Transverse colon (tissue), 4 donors: ENCODE results near the gene WNT7A. TPM values are rescaled to one million over a fixed set of nuclear protein-coding genes. Genes with fewer than 3 reads are reported as not detected.

Experiments used
- DNase-seq: peaks from one replicate; pipeline ENCODE4 v3.0.0-alpha.2; 2019
- H3K27ac ChIP-seq, 4 donors: fragments of 200-600 bp; sonication (generic); 2 replicates each; pipeline ENCODE4 v1.5.1; 2016 to 2018; ENCODE audit warnings: inconsistent platforms in 4 of 4
- H3K27me3 ChIP-seq: fragments of 200-600 bp; sonication (generic); 2 replicates; pipeline ENCODE4 v1.5.1; 2017; ENCODE audit warnings: inconsistent platforms
- H3K36me3 ChIP-seq, 4 donors: fragments of 200-600 bp; sonication (generic); 2 replicates each; pipeline ENCODE4 v1.5.1; 2017 to 2019; ENCODE audit warnings: inconsistent platforms in 4 of 4
- H3K4me1 ChIP-seq, 4 donors: fragments of 200-600 bp; sonication (generic); 2 replicates each; pipeline ENCODE4 v1.5.1; 2017 to 2020; ENCODE audit warnings: inconsistent platforms in 4 of 4
- H3K4me3 ChIP-seq, 4 donors: fragments of 200-600 bp; sonication (generic); 1 replicate in 1 of 4; 2 replicates in 3 of 4; pipeline versions ENCODE4 v1.5.1 to v1.6.1; 2017 to 2019; ENCODE audit warnings: inconsistent platforms in 4 of 4
- H3K9me3 ChIP-seq, 2 donors: fragments of 200-600 bp; sonication (generic); 2 replicates each; pipeline ENCODE4 v1.5.1; 2017 to 2019; ENCODE audit warnings: inconsistent platforms in 2 of 2
- EP300 ChIP-seq: sonication (generic); formaldehyde crosslinking; IDR thresholded peaks from one replicate; pipeline ENCODE4 v1.6.1; 2017; ENCODE audit warnings: antibody characterized with exemption, low read depth
- POLR2A ChIP-seq: fragments of 450-650 bp; IDR thresholded peaks from one replicate; pipeline ENCODE4 v1.6.1; 2016; ENCODE audit warnings: antibody characterized with exemption, mild to moderate bottlenecking, moderate library complexity
- POLR2AphosphoS5 ChIP-seq, 3 donors: sonication (generic); formaldehyde crosslinking; IDR thresholded peaks; one replicate each; pipeline ENCODE4 v1.6.1; 2016; ENCODE audit warnings: antibody characterized with exemption in 3 of 3
- WGBS, 2 donors: methylation state at CpG; one replicate each; pipeline ENCODE4 v1.1.5; 2018; ENCODE audit warnings: low coverage in 1 of 2; 5-methylcytosine and 5-hydroxymethylcytosine counted together
- in situ Hi-C, 4 donors: fragments of 200-750 bp; cut with MboI; loops; one replicate each; pipeline versions ENCODE4 v1.15.0 to v1.15.1; 2017; ENCODE audit warnings: low sequenced_read_pairs in 3 of 4, low pct_ligation_motif_present in 1 of 4, low pct_unique_long_range_greater_than_20kb in 1 of 4
- intact Hi-C: fragments of 100-400 bp; cut with DNase I; formaldehyde crosslinking; loops from one replicate; pipeline ENCODE4 v1.15.1; 2023; ENCODE audit warnings: low total_unique reads
- total RNA-seq, 4 donors: library from RNA; depleted of rRNA; stranded (reverse); fragments of >200 nt; gene quantifications; one replicate each; pipeline ENCODE4 v1.1.0, GENCODE V29; 2016
- TF ChIP-seq, protein P1 (sequence below), 5 experiments: fragments of 200-600 bp in 3 of 5; fragments of 450-650 bp in 2 of 5; sonication (generic) in 3 of 5; IDR thresholded peaks; 1 replicate in 2 of 5; 2 replicates in 3 of 5; pipeline ENCODE4 v1.5.1; 2016 to 2017; ENCODE audit warnings: antibody characterized with exemption in 5 of 5, inconsistent platforms in 3 of 5, mild to moderate bottlenecking in 2 of 5, moderate library complexity in 1 of 5

WNT7A gene
- total RNA-seq, 4 donors from 2014 or later: not detected

DNA sequence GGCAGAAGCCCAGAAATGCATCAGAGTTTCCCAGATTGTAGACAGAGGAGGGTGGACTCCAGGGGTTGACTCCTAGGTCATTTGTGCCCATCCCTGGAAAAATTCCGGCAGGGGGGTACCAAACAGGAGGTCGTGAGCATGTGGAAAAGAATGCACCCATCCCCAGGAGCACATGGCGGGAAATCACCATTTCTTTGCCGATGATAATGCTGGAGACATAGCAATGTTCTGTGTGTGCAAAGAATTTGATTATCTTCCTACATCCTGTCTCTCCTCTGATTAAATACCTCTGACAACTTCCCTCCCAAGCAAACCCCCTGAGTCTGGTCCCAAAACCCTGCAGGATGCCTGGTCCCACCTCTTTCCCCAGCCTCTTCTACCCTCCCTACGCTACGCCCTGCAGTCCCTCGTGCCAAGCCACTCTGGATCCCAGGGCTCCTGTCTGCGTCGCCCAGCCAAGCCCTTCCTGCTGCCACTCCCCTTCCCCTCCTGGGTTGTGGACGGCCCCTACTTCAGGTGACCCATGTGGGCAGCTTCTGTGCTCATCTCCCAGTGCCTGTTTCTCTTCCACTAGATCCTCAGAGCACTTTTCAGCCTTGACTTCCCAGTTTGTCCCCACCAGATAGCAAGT, 15.8 kb downstream of the WNT7A start:
- intact Hi-C loops (no loop called here), in situ Hi-C loops (no loop called here)
- DNase-seq: no peak
- Histone ChIP-seq H3K36me3 (no peaks in the 10 kb centered on the region), H3K9me3 (no peaks in the 10 kb centered on the region), H3K4me3 (no peak overlapping the region), H3K27ac (no peak overlapping the region), H3K27me3 (peaks cover 33% of the 10 kb centered on the region), H3K4me1 (no peaks in the 10 kb centered on the region)
- WGBS, 2 donors: 30 to 55% methylated on average over 2 to 10 of the region's 10 CpGs
- TF ChIP-seq POLR2AphosphoS5 (IDR thresholded peaks at IDR 0.05) (no peak), POLR2A (no peak), EP300 (no peak)
- TF ChIP-seq, protein P1, sequence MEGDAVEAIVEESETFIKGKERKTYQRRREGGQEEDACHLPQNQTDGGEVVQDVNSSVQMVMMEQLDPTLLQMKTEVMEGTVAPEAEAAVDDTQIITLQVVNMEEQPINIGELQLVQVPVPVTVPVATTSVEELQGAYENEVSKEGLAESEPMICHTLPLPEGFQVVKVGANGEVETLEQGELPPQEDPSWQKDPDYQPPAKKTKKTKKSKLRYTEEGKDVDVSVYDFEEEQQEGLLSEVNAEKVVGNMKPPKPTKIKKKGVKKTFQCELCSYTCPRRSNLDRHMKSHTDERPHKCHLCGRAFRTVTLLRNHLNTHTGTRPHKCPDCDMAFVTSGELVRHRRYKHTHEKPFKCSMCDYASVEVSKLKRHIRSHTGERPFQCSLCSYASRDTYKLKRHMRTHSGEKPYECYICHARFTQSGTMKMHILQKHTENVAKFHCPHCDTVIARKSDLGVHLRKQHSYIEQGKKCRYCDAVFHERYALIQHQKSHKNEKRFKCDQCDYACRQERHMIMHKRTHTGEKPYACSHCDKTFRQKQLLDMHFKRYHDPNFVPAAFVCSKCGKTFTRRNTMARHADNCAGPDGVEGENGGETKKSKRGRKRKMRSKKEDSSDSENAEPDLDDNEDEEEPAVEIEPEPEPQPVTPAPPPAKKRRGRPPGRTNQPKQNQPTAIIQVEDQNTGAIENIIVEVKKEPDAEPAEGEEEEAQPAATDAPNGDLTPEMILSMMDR (IDR thresholded peaks at IDR 0.05): no peak

DNA sequence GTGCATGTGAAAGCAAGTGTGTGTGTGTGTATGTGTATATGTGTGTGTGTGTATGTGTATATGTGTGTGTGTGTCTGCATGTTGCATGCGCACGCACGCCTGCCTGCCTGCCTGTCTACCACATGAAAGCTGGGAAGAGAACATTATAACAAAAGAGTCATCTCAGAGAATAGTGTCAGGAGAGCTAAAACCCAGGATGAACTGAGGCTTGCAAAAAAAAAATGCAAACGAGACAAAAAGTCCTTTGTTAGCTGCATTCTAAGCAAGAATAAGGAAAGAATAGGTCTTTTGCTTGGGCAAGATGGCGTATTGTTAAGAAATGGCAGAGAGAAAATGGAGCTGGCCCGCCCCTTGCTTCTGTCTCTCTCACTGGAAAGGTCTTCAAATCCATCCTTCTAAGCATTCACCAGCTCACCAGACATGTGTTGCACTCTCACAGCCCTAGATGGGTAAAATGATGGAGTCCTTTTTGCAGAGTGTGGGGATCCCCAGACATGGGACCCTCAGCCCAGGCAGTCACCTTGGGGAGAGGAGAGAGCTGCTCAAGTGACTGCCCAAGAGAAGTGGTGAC, 16.4 kb downstream of the WNT7A start:
- Histone ChIP-seq H3K9me3 (no peaks in the 10 kb centered on the region), H3K27ac (no peak overlapping the region), H3K27me3 (peaks cover 33% of the 10 kb centered on the region), H3K36me3 (no peaks in the 10 kb centered on the region), H3K4me1 (no peaks in the 10 kb centered on the region), H3K4me3 (no peak overlapping the region)
- intact Hi-C loops (no loop called here), in situ Hi-C loops (no loop called here)
- TF ChIP-seq POLR2A (no peak), EP300 (no peak), POLR2AphosphoS5 (IDR thresholded peaks at IDR 0.05) (no peak)
- TF ChIP-seq, protein P1 (IDR thresholded peaks at IDR 0.05): no peak
- WGBS, 2 donors: 68 to 78% methylated on average over 6 of the region's 6 CpGs
- DNase-seq: no peak

DNA sequence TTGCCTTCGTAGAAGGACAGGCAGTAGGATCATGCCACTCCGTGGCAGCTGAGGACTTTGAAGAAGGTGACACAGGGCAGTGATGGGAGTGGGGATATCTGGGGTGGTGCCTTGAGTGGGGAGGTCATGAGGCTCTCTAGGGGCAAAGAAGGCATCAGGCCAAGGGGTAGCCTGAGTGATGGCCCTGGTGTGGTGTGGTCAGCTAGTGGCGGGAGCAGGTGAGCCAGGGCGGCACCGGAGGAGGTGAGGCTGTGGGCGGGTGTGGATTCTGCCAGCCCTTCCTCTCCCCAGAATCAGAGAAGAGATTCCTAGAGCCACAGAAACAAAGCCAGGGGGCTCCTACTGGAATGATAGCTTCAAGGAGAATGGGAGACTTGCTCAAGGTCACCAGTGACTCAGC, 18.4 kb downstream of the WNT7A start:
- no peaks in the 10 kb centered on the region for H3K9me3 ChIP-seq
- no peak for TF ChIP-seq POLR2AphosphoS5 (IDR thresholded peaks at IDR 0.05)
- no peak for DNase-seq
- no peak overlapping the region for H3K27ac ChIP-seq
- intact Hi-C loops: no loop called here
- H3K4me1 ChIP-seq: no peaks in the 10 kb centered on the region
- in situ Hi-C loops: no loop called here
- H3K4me3 ChIP-seq: no peak overlapping the region
- no peaks in the 10 kb centered on the region for H3K36me3 ChIP-seq
- H3K27me3 ChIP-seq: peaks cover 37% of the 10 kb centered on the region
- 71% methylated on average over 2 to 6 of the region's 6 CpGs for WGBS, 2 donors

DNA sequence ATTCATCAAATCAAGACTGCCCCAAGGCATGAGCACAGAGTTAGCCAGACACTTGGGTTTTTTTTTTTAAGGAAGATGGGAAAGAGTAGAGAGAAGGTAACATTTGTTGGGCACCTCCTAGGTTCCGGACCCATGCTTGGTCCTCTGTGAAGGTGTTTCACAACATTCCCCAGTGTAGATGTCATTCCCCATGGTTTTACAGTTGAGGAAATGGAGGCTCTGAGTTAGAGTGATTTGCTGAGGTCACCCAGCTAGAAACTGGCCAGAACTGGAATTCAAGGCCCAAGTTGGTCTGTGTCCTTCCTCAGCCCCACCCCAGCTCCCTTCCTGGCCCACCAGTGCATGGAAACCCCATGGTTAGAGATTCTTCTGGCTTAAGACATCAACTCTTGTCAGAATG, 19.9 kb downstream of the WNT7A start:
- no peaks in the 10 kb centered on the region for H3K4me1 ChIP-seq
- H3K27me3 ChIP-seq: peaks cover 32% of the 10 kb centered on the region
- no peaks in the 10 kb centered on the region for H3K9me3 ChIP-seq
- 78% methylated on average over 1 of the region's 1 CpG; no CpG with 5 or more reads in 1 of the 2 donors for WGBS, 2 donors
- TF ChIP-seq, protein P1 (IDR thresholded peaks at IDR 0.05): no peak
- TF ChIP-seq POLR2A (no peak), EP300 (no peak), POLR2AphosphoS5 (IDR thresholded peaks at IDR 0.05) (no peak)
- H3K36me3 ChIP-seq: no peaks in the 10 kb centered on the region
- H3K27ac ChIP-seq: no peak overlapping the region
- no peak overlapping the region for H3K4me3 ChIP-seq
- in situ Hi-C loops: no loop called here
- intact Hi-C loops: no loop called here
- no peak for DNase-seq
